ENCODE results near the gene TIMP3.
A peak's percentile ranks its signal among the peaks of the same experiment; 100 is the strongest.

The TIMP3 gene

DNA sequence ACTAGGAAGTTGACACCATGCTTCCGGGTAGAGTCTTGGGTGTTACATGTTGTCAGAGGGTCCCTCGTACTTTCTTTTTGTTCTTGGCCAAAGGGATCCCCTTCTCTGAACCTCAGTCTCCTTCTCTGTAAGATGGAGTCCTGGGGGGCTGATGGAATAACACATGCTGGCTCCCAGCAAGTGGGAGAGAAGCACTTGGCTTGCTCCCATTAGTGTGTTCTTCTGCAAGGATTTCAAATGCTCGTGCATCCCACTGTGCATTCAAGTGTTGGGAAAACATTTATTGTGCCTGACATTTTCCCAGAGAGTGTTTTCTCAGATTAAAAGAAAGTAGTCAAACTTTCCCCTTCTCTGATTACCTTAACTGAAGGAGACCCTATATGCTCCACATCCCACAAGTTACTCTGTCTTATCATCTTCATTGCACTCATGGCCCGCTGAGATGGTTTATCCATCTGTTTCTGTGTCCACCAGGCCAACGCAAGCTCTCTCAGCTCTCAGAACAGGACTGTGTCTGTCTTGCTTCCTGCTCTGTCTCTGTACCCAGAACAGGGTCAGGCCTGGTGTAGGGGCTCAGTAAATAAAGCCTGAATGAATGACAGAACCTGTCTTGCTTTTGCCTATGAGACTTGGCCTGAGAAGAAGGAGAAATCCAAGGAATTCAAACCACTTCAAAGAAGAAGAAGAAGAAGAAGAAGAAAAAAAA, 16.0 kb upstream of the TIMP3 start:
- no peak for DNase-seq (ENCODE audit: extremely low read depth in 1 of 2, low read depth in 1 of 2)

- no peak for DNase-seq (ENCODE audit: extremely low read depth in 1 of 2, low read depth in 1 of 2)
Observed at GRCh38 chr22:32786027-32786418, 15.5 kb upstream of the TIMP3 start.

- no peak for DNase-seq (ENCODE audit: extremely low read depth in 1 of 2, low read depth in 1 of 2)
Observed at GRCh38 chr22:32788904-32789624, 12.4 kb upstream of the TIMP3 start.

- DNase-seq (ENCODE audit: extremely low read depth in 1 of 2, low read depth in 1 of 2): no peak
Observed at GRCh38 chr22:32789797-32790620, 11.5 kb upstream of the TIMP3 start.

DNA sequence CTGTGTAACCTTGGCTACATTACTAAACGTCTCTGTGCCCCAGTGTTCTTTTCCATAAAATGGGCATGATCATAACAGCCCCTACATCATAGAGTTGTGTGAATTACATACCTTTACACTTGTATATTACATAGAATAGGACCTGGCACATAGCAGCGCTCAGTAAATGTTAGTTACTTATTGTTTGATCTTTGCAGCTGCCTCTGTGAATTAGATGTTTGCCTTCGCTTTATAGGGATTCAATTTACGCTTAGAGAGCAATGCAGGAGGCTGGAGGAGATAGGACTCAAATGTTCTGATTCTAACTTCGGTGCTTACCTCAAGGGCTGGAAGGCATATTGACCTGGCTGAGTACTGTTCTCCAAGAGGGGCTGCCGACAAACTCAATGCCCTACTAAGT, 10.4 kb upstream of the TIMP3 start:
- no peak for DNase-seq (ENCODE audit: extremely low read depth in 1 of 2, low read depth in 1 of 2)

DNA sequence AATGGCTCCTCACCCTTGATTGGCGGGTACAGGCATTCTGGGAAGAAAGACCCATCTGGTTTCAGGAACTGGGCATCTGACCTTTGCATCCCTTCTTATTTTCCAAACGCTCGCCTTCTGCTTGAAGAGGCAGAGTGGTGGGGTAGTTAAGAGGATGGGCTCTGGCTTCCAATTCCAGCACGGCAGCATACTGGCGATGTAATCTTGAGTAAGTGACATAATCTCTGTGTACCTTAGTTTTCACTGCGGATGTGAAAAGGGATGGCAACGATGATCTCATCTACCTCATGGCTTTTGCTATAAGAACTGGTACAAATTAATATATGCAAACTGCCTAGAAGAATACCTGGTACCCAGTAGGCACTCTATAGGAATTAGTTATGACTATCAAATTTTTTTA, 10.0 kb upstream of the TIMP3 start:
- no peak for DNase-seq (ENCODE audit: extremely low read depth in 1 of 2, low read depth in 1 of 2)

GRCh38 chr22:32793589-32793988, 7.9 kb upstream of the TIMP3 start:
- no peak for DNase-seq (ENCODE audit: extremely low read depth in 1 of 2, low read depth in 1 of 2)

DNA sequence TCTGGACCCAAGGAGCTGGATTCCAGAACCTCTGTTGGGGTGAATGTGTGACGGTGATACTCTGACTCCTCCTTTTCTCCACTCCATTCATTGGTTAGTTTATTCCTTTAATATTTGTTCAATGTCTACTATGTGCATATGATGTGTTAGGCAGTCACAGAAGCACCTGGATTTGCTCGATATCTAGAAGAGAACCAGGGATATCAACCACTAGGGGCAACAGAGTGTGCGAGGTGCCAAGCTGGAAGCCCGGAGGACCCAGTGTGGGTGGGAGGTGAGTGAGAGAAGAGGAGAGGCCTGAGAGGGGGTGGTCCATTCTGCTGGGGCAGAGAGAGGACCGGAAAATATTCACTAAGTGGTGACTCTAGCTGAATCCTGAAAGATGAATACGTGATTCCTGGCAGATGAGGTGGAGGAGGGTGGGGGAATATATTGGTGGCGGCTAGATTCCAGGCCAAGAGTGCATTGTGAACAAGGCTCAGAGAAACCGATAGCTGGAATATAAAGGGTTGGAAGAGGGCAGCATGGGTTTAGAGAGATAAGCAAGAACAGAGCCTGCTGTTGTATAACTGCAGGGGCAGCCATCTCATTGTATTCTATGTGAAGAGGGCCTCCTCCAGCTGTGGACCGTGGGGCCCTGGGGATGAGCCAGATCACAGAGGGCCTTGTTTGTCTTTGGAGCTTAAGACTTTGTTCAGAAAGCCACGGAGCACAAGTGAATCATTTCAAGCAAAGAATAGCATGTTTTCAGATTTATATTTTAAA, 6.9 kb upstream of the TIMP3 start:
- no peak for DNase-seq (ENCODE audit: extremely low read depth in 1 of 2, low read depth in 1 of 2)

GRCh38 chr22:32795214-32795596, 6.3 kb upstream of the TIMP3 start:
- no peak for DNase-seq (ENCODE audit: extremely low read depth in 1 of 2, low read depth in 1 of 2)

GRCh38 chr22:32796865-32797573, 4.5 kb upstream of the TIMP3 start:
- peak; percentile 20 to 29 for DNase-seq (ENCODE audit: extremely low read depth in 1 of 2, low read depth in 1 of 2)

GRCh38 chr22:32799496-32799895, 2.0 kb upstream of the TIMP3 start:
- DNase-seq (ENCODE audit: extremely low read depth in 1 of 2, low read depth in 1 of 2): no peak

GRCh38 chr22:32800158-32800882, 1.2 kb upstream of the TIMP3 start:
- DNase-seq (ENCODE audit: extremely low read depth in 1 of 2, low read depth in 1 of 2): no peak

GRCh38 chr22:32800994-32801536, 440 bp upstream of the TIMP3 start:
- DNase-seq (ENCODE audit: extremely low read depth in 1 of 2, low read depth in 1 of 2): no peak

- no peak for DNase-seq (ENCODE audit: extremely low read depth in 1 of 2, low read depth in 1 of 2)
Observed at GRCh38 chr22:32802237-32802765, 796 bp downstream of the TIMP3 start.

DNA sequence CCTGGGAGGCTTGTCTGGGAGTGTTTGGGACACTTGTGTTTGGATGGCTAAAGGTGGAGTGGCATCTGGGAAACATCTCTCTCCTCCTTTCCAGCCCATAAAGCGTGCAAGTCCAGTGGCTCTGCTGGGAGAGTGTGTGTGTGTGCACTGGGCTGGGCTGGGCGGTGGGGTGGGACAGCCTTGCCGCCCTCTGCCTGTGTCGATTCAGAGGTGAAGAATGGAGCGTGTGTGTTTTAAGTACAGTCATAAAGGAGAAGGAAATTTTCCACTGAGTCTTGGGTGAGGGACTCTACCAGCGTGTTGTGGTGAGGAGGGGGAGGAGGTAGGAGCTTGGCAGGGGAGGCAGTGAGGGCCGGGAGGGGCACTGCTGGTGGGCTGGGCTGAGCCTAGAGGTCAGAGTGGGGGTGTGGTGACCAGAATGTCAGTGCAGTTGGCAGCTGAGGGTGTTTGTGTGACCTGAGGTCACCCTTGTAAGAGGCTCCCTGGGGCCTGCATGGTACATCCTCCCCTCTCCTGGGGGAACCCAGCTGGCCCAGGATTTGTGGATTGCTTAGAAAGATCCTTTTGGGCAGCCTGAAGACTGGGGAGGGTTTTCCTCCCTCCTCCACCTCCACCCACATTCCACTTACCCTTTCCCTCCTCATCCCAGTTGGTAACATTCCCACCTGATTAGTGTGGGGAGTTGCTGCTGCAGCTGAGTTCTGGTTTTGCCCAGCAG, 1.7 kb downstream of the TIMP3 start:
- no peak for DNase-seq (ENCODE audit: extremely low read depth in 1 of 2, low read depth in 1 of 2)

GRCh38 chr22:32803738-32804435, 2.4 kb downstream of the TIMP3 start:
- no peak for DNase-seq (ENCODE audit: extremely low read depth in 1 of 2, low read depth in 1 of 2)

DNA sequence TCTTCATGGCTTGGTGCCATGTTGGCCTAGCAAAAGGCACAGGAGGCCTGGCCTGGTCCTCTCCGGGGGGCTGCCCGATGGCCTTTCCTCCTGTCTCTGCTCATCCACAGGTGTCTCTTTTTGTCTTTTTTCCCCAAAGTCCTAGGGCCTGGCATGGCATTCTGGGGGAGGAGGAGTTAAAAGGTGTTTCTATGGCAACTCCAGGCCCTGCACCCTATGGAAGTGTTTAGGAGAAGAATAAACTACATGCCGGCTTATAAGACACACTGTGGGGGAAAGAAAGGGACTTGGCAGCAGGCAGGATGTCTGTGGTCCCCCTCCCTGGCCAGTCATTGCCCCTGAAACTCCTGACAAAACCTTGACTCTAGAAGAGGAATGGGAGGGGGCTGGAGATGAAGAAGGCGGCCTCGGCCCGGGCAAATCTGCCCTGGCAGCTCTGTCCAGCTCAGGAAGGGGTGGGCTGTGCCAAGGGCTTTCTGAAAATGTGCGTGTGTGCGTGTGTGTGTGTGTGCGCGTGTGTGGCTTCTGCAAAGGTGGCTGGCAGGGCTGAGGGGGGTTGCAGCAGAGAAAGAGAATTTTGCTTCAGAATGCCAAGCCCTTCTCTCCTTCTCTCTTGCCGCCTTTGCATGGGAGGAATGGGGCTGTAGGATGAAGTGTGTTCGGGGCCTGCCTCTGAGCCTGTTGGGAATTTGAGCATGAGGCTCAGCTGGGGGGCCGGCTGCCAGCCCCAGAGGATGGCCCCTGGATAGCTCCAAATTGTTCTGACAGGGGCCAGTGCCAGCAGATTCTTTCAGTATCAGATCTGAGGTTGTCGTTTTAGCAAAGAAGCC, 3.2 kb downstream of the TIMP3 start:
- DNase-seq (ENCODE audit: extremely low read depth in 1 of 2, low read depth in 1 of 2): no peak

Data from activated CD8-positive, alpha-beta memory T cell treated with anti-CD3 and anti-CD28 coated beads for 1 hour (primary cell).